Measurements from ENCODE around the gene NEK7.
"Not testable (repeated sequence)": the region's sequence is repeated elsewhere in the genome, so short reads cannot be mapped to it uniquely, and the experiment has no call there.

The NEK7 gene

GRCh38 chr1:198300451-198300850 lies 143.7 kb downstream of the NEK7 start:
- H3K9me3 ChIP-seq (replicated peaks; ENCODE audit: low read length), result no peaks in the 10 kb centered on the region
- H3K9ac ChIP-seq (ENCODE audit: low read depth, low read length), result no peak overlapping the region
- peaks cover 20% of the 10 kb centered on the region for H3K36me3 ChIP-seq (ENCODE audit: insufficient read depth, low read length)
- no peaks in the 10 kb centered on the region for H3K27me3 ChIP-seq (ENCODE audit: control insufficient read depth, insufficient read depth, low read length)
- H3K4me1 ChIP-seq (ENCODE audit: control insufficient read depth, insufficient read depth, low read length), result peaks cover 10% of the 10 kb centered on the region
- no peak overlapping the region for H3K4me2 ChIP-seq (ENCODE audit: low read length)
- H3K4me3 ChIP-seq (ENCODE audit: low read length), result no peak overlapping the region

GRCh38 chr1:198304431-198304830 lies 147.6 kb downstream of the NEK7 start:
- no peaks in the 10 kb centered on the region for H3K9me3 ChIP-seq (replicated peaks; ENCODE audit: low read length)
- no peak overlapping the region for H3K4me2 ChIP-seq (ENCODE audit: low read length)
- H3K9ac ChIP-seq (ENCODE audit: low read depth, low read length), result no peak overlapping the region
- H3K4me3 ChIP-seq (ENCODE audit: low read length), result no peak overlapping the region
- H3K27me3 ChIP-seq (ENCODE audit: control insufficient read depth, insufficient read depth, low read length), result no peaks in the 10 kb centered on the region
- no peaks in the 10 kb centered on the region for H3K4me1 ChIP-seq (ENCODE audit: control insufficient read depth, insufficient read depth, low read length)
- peaks cover 14% of the 10 kb centered on the region for H3K36me3 ChIP-seq (ENCODE audit: insufficient read depth, low read length)

- peaks cover 17% of the 10 kb centered on the region for H3K36me3 ChIP-seq (ENCODE audit: insufficient read depth, low read length)
Observed at GRCh38 chr1:198314817-198315216, 158.0 kb downstream of the NEK7 start.

GRCh38 chr1:198315331-198315730 lies 158.5 kb downstream of the NEK7 start:
- not testable (repeated sequence) for H3K4me3 ChIP-seq (ENCODE audit: low read length); H3K27me3 ChIP-seq (ENCODE audit: control insufficient read depth, insufficient read depth, low read length); H3K4me1 ChIP-seq (ENCODE audit: control insufficient read depth, insufficient read depth, low read length); H3K4me2 ChIP-seq (ENCODE audit: low read length); H3K9ac ChIP-seq (ENCODE audit: low read depth, low read length); H3K9me3 ChIP-seq (replicated peaks; ENCODE audit: low read length)
- H3K36me3 ChIP-seq (ENCODE audit: insufficient read depth, low read length), result peaks cover 19% of the 10 kb centered on the region

More at GRCh38 chr1:198314817-198315216, 158.0 kb downstream of the NEK7 start:
- H3K4me3 ChIP-seq (ENCODE audit: low read length); H3K9me3 ChIP-seq (replicated peaks; ENCODE audit: low read length); H3K9ac ChIP-seq (ENCODE audit: low read depth, low read length); H3K4me2 ChIP-seq (ENCODE audit: low read length); H3K4me1 ChIP-seq (ENCODE audit: control insufficient read depth, insufficient read depth, low read length); H3K27me3 ChIP-seq (ENCODE audit: control insufficient read depth, insufficient read depth, low read length): not testable (repeated sequence)

GRCh38 chr1:198316546-198317100 lies 159.8 kb downstream of the NEK7 start:
- Histone ChIP-seq H3K9me3 (replicated peaks; ENCODE audit: low read length) (no peaks in the 10 kb centered on the region), H3K4me2 (ENCODE audit: low read length) (no peak overlapping the region), H3K9ac (ENCODE audit: low read depth, low read length) (no peak overlapping the region), H3K36me3 (ENCODE audit: insufficient read depth, low read length) (peaks cover 26% of the 10 kb centered on the region), H3K4me3 (ENCODE audit: low read length) (no peak overlapping the region), H3K27me3 (ENCODE audit: control insufficient read depth, insufficient read depth, low read length) (no peaks in the 10 kb centered on the region), H3K4me1 (ENCODE audit: control insufficient read depth, insufficient read depth, low read length) (no peaks in the 10 kb centered on the region)

- Histone ChIP-seq H3K9ac (ENCODE audit: low read depth, low read length) (no peak overlapping the region), H3K4me2 (ENCODE audit: low read length) (no peak overlapping the region), H3K27me3 (ENCODE audit: control insufficient read depth, insufficient read depth, low read length) (no peaks in the 10 kb centered on the region), H3K4me1 (ENCODE audit: control insufficient read depth, insufficient read depth, low read length) (no peaks in the 10 kb centered on the region), H3K9me3 (replicated peaks; ENCODE audit: low read length) (no peaks in the 10 kb centered on the region), H3K36me3 (ENCODE audit: insufficient read depth, low read length) (peaks cover 26% of the 10 kb centered on the region), H3K4me3 (ENCODE audit: low read length) (no peak overlapping the region)
Observed at GRCh38 chr1:198318085-198318484, 161.3 kb downstream of the NEK7 start.

- no peak overlapping the region for H3K9ac ChIP-seq (ENCODE audit: low read depth, low read length)
- H3K4me1 ChIP-seq (ENCODE audit: control insufficient read depth, insufficient read depth, low read length), result no peaks in the 10 kb centered on the region
- H3K4me2 ChIP-seq (ENCODE audit: low read length), result no peak overlapping the region
- no peaks in the 10 kb centered on the region for H3K9me3 ChIP-seq (replicated peaks; ENCODE audit: low read length)
- H3K4me3 ChIP-seq (ENCODE audit: low read length), result no peak overlapping the region
- H3K27me3 ChIP-seq (ENCODE audit: control insufficient read depth, insufficient read depth, low read length), result no peaks in the 10 kb centered on the region
- peaks cover 20% of the 10 kb centered on the region for H3K36me3 ChIP-seq (ENCODE audit: insufficient read depth, low read length)
Observed at GRCh38 chr1:198320759-198321158, 164.0 kb downstream of the NEK7 start.

- no peaks in the 10 kb centered on the region for H3K4me1 ChIP-seq (ENCODE audit: control insufficient read depth, insufficient read depth, low read length)
- no peak overlapping the region for H3K4me3 ChIP-seq (ENCODE audit: low read length)
- no peaks in the 10 kb centered on the region for H3K27me3 ChIP-seq (ENCODE audit: control insufficient read depth, insufficient read depth, low read length)
- no peaks in the 10 kb centered on the region for H3K36me3 ChIP-seq (ENCODE audit: insufficient read depth, low read length)
- no peaks in the 10 kb centered on the region for H3K9me3 ChIP-seq (replicated peaks; ENCODE audit: low read length)
- no peak overlapping the region for H3K4me2 ChIP-seq (ENCODE audit: low read length)
- no peak overlapping the region for H3K9ac ChIP-seq (ENCODE audit: low read depth, low read length)
Observed at GRCh38 chr1:198326232-198326631, 169.4 kb downstream of the NEK7 start.

GRCh38 chr1:198326915-198327314 lies 170.1 kb downstream of the NEK7 start:
- Histone ChIP-seq H3K9me3 (replicated peaks; ENCODE audit: low read length) (no peaks in the 10 kb centered on the region), H3K4me2 (ENCODE audit: low read length) (no peak overlapping the region), H3K36me3 (ENCODE audit: insufficient read depth, low read length) (no peaks in the 10 kb centered on the region), H3K4me3 (ENCODE audit: low read length) (no peak overlapping the region), H3K9ac (ENCODE audit: low read depth, low read length) (no peak overlapping the region), H3K4me1 (ENCODE audit: control insufficient read depth, insufficient read depth, low read length) (no peaks in the 10 kb centered on the region), H3K27me3 (ENCODE audit: control insufficient read depth, insufficient read depth, low read length) (no peaks in the 10 kb centered on the region)

GRCh38 chr1:198328458-198329032 lies 171.7 kb downstream of the NEK7 start:
- H3K4me1 ChIP-seq (ENCODE audit: control insufficient read depth, insufficient read depth, low read length), result peaks cover 7% of the 10 kb centered on the region
- H3K4me3 ChIP-seq (ENCODE audit: low read length), result no peak overlapping the region
- no peaks in the 10 kb centered on the region for H3K9me3 ChIP-seq (replicated peaks; ENCODE audit: low read length)
- no peaks in the 10 kb centered on the region for H3K27me3 ChIP-seq (ENCODE audit: control insufficient read depth, insufficient read depth, low read length)
- no peaks in the 10 kb centered on the region for H3K36me3 ChIP-seq (ENCODE audit: insufficient read depth, low read length)
- no peak overlapping the region for H3K4me2 ChIP-seq (ENCODE audit: low read length)
- no peak overlapping the region for H3K9ac ChIP-seq (ENCODE audit: low read depth, low read length)

- no peaks in the 10 kb centered on the region for H3K9me3 ChIP-seq (replicated peaks; ENCODE audit: low read length)
- no peak overlapping the region for H3K4me3 ChIP-seq (ENCODE audit: low read length)
- no peaks in the 10 kb centered on the region for H3K27me3 ChIP-seq (ENCODE audit: control insufficient read depth, insufficient read depth, low read length)
- H3K9ac ChIP-seq (ENCODE audit: low read depth, low read length), result no peak overlapping the region
- no peak overlapping the region for H3K4me2 ChIP-seq (ENCODE audit: low read length)
- no peaks in the 10 kb centered on the region for H3K36me3 ChIP-seq (ENCODE audit: insufficient read depth, low read length)
- peaks cover 14% of the 10 kb centered on the region for H3K4me1 ChIP-seq (ENCODE audit: control insufficient read depth, insufficient read depth, low read length)
Observed at GRCh38 chr1:198330982-198331615, 174.3 kb downstream of the NEK7 start.

GRCh38 chr1:198333744-198334143 lies 176.9 kb downstream of the NEK7 start:
- peaks cover 14% of the 10 kb centered on the region for H3K4me1 ChIP-seq (ENCODE audit: control insufficient read depth, insufficient read depth, low read length)
- no peak overlapping the region for H3K4me3 ChIP-seq (ENCODE audit: low read length)
- H3K9ac ChIP-seq (ENCODE audit: low read depth, low read length), result no peak overlapping the region
- H3K4me2 ChIP-seq (ENCODE audit: low read length), result no peak overlapping the region
- H3K36me3 ChIP-seq (ENCODE audit: insufficient read depth, low read length), result no peaks in the 10 kb centered on the region
- H3K27me3 ChIP-seq (ENCODE audit: control insufficient read depth, insufficient read depth, low read length), result no peaks in the 10 kb centered on the region
- H3K9me3 ChIP-seq (replicated peaks; ENCODE audit: low read length), result no peaks in the 10 kb centered on the region

Data from skeletal muscle satellite cell (primary cell).